Measurements from ENCODE around the gene RAB11FIP3. TPM values are rescaled to one million over a fixed set of nuclear protein-coding genes. Genes with fewer than 3 reads are reported as not detected.

RAB11FIP3 gene
- total RNA-seq, 1 experiment from 2014 or later: 37.1 TPM

GRCh38 chr16:544517-544916, 119.1 kb downstream of the RAB11FIP3 start:
- TF ChIP-seq, protein P1, sequence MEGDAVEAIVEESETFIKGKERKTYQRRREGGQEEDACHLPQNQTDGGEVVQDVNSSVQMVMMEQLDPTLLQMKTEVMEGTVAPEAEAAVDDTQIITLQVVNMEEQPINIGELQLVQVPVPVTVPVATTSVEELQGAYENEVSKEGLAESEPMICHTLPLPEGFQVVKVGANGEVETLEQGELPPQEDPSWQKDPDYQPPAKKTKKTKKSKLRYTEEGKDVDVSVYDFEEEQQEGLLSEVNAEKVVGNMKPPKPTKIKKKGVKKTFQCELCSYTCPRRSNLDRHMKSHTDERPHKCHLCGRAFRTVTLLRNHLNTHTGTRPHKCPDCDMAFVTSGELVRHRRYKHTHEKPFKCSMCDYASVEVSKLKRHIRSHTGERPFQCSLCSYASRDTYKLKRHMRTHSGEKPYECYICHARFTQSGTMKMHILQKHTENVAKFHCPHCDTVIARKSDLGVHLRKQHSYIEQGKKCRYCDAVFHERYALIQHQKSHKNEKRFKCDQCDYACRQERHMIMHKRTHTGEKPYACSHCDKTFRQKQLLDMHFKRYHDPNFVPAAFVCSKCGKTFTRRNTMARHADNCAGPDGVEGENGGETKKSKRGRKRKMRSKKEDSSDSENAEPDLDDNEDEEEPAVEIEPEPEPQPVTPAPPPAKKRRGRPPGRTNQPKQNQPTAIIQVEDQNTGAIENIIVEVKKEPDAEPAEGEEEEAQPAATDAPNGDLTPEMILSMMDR (conservative IDR thresholded peaks at IDR 0.05): no peak
- Histone ChIP-seq H4K91ac (ENCODE audit: insufficient read length, low read depth, low read length) (no peak overlapping the region), H3K18ac (ENCODE audit: insufficient read length, low read depth, low read length) (no peak overlapping the region), H3K23ac (ENCODE audit: insufficient read length, low read depth, low read length) (no peak overlapping the region), H3K4ac (ENCODE audit: low read depth, low read length) (no peak overlapping the region), H3K4me2 (ENCODE audit: insufficient read depth, insufficient read length, low read length) (no peak overlapping the region), H3K79me1 (ENCODE audit: insufficient read depth, low read depth, low read length, poor library complexity, severe bottlenecking) (peaks cover 4% of the 10 kb centered on the region), H4K20me1 (ENCODE audit: control insufficient read depth, insufficient read depth, insufficient read length) (no peaks in the 10 kb centered on the region), H3K14ac (ENCODE audit: insufficient read depth, low read length) (no peak overlapping the region), H4K5ac (ENCODE audit: insufficient read length, low read depth, low read length) (no peak overlapping the region), H3K27me3 (ENCODE audit: insufficient read depth, low read length) (no peaks in the 10 kb centered on the region), H2BK5ac (ENCODE audit: insufficient read length, low read length) (no peak overlapping the region), H2BK120ac (ENCODE audit: low read depth, low read length, poor library complexity, severe bottlenecking) (no peak overlapping the region), H2BK20ac (ENCODE audit: low read depth, low read length, poor library complexity, severe bottlenecking) (no peak overlapping the region), H3T11ph (ENCODE audit: low read length) (no peak overlapping the region), H3K9ac (ENCODE audit: extremely low read depth, insufficient read length, low read length) (no peak overlapping the region), H3K9me3 (ENCODE audit: control insufficient read depth, low read depth, low read length) (no peaks in the 10 kb centered on the region), H3K56ac (ENCODE audit: insufficient read length, low read depth, low read length) (no peak overlapping the region), H4K8ac (replicated peaks; ENCODE audit: insufficient read length, low read depth, low read length) (no peak overlapping the region), H2AK5ac (ENCODE audit: insufficient read length, low read length) (no peak overlapping the region), H3K23me2 (ENCODE audit: insufficient read length, low read depth, low read length, poor library complexity, severe bottlenecking) (no peaks in the 10 kb centered on the region), H2BK12ac (ENCODE audit: insufficient read length, low read depth, low read length) (no peak overlapping the region), H3K79me2 (ENCODE audit: insufficient read depth, low read length) (no peaks in the 10 kb centered on the region; the same call in 1 of the 2 replicates), H3K4me1 (ENCODE audit: insufficient read depth, low read length) (no peaks in the 10 kb centered on the region), H2AFZ (ENCODE audit: low read length) (no peak overlapping the region), H2BK15ac (ENCODE audit: low read depth, low read length) (no peak overlapping the region), H3K27ac (ENCODE audit: insufficient read length, low read depth, low read length) (no peak overlapping the region)
- H3K9me3 Mint-ChIP-seq: no peaks in the 10 kb centered on the region
- H3K36me3 Mint-ChIP-seq (ENCODE audit: insufficient read depth in 1 of 3, low read depth in 3 of 3): peaks cover 0 to 6% (median 0%) of the 10 kb centered on the region in 3 experiments; a peak in 3 of 7 replicates
- no peak overlapping the region for H3K4me3 Mint-ChIP-seq
- no peak overlapping the region; a peak in 1 of 7 replicates for H3K27ac Mint-ChIP-seq
- no CpG with 5 or more reads among the region's 46 CpGs for WGBS (ENCODE audit: extremely low coverage, insufficient read length, low lambda C conversion rate)
- no peaks in the 10 kb centered on the region for H3K4me1 Mint-ChIP-seq
- no peaks in the 10 kb centered on the region for H3K27me3 Mint-ChIP-seq (ENCODE audit: low read depth)
- no peak for DNase-seq
